NCI-H1930 (cell line): ENCODE results near the gene ZSWIM6.

Experiments used
- DNase-seq, 2 experiments: peaks; one replicate each; lab custom pipeline; 2025; lab: John Stamatoyannopoulos, UW

The ZSWIM6 gene

DNA sequence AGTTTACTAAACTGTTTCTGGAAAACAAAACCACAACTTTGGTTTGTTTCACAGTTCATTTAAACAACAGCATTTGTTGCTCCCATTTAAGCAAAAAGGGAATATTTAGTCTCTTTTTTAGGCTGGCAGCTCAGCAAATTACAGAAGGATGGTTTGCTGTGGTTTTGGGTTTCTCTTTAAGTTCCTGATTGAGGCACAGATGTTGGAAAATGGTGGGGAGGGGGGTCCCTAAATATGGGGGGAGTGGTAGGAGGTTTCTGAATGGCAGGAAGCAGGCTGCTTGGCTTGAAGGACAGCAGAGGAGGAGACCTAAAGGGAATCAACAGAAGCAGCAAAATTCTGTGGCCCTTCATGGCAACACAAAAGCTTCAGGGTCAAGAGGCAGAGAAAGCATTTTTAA, 263.4 kb downstream of the ZSWIM6 start:
- DNase-seq, result no peak
